PC-9 (cell line): ENCODE data around the gene LRP1B. TPM values are rescaled to one million over a fixed set of nuclear protein-coding genes. Genes with fewer than 3 reads are reported as not detected.

ENCODE experiments used
- BruUV-seq: library from RNA; stranded (reverse); fragments of 400-500 nt; replicated peaks from 2 replicates; lab custom pipeline; 2021; lab: Mats Ljungman, UMichigan
- CTCF ChIA-PET: fragments of 300-600 bp; sonication (Branson Sonifier 250); formaldehyde crosslinking; loops from one replicate; lab custom pipeline; 2022; ENCODE audit warnings: antibody characterized with exemption; lab: Charles Lee
- POLR2A ChIA-PET: fragments of 300-600 bp; sonication (Branson Sonifier 250); formaldehyde crosslinking; loops from one replicate; lab custom pipeline; 2022; ENCODE audit warnings: antibody characterized with exemption; ENCODE audit not compliant: unreplicated experiment; lab: Charles Lee
- DNase-seq, 2 experiments: peaks; one replicate each; pipeline versions ENCODE4 v3.0.0 to v3.0.0-alpha.2; 2015 to 2022; ENCODE audit warnings: mixed read lengths in 1 of 2
- H2AFZ ChIP-seq: fragments of 200-600 bp; sonication (generic); 2 replicates; pipeline ENCODE4 v1.8.1; 2017; ENCODE audit warnings: antibody characterized with exemption
- H3F3A ChIP-seq: fragments of 200-600 bp; sonication (generic); 2 replicates; pipeline ENCODE4 v1.8.1; 2017; ENCODE audit warnings: antibody characterized with exemption, mild to moderate bottlenecking, low read depth; ENCODE audit not compliant: insufficient read depth
- H3K27ac ChIP-seq: fragments of 200-600 bp; sonication (generic); 2 replicates; pipeline ENCODE4 v1.6.1; 2016; ENCODE audit warnings: mixed run types
- H3K27me3 ChIP-seq: fragments of 200-600 bp; sonication (generic); 2 replicates; pipeline ENCODE4 v1.6.1; 2016; ENCODE audit warnings: low read depth, mixed run types; ENCODE audit not compliant: insufficient read depth
- H3K36me3 ChIP-seq: fragments of 200-600 bp; sonication (generic); 2 replicates; pipeline ENCODE4 v1.6.1; 2016; ENCODE audit warnings: low read depth, mixed run types
- H3K4me1 ChIP-seq: fragments of 200-600 bp; sonication (generic); replicated peaks from 2 replicates; pipeline ENCODE4 v1.6.1; 2016; ENCODE audit warnings: mixed run types; ENCODE audit not compliant: insufficient read depth
- H3K4me2 ChIP-seq: fragments of 200-600 bp; sonication (generic); 2 replicates; pipeline ENCODE4 v1.6.1; 2017; ENCODE audit warnings: mixed run types
- H3K4me3 ChIP-seq: fragments of 200-600 bp; sonication (generic); 2 replicates; pipeline ENCODE4 v1.6.1; 2016; ENCODE audit warnings: mixed run types
- H3K79me2 ChIP-seq: fragments of 200-600 bp; sonication (generic); 2 replicates; pipeline ENCODE4 v1.6.1; 2017; ENCODE audit warnings: low read depth, mixed run types
- H3K9me2 ChIP-seq: fragments of 200-600 bp; sonication (generic); 2 replicates; pipeline ENCODE4 v1.8.1; 2017; ENCODE audit warnings: mild to moderate bottlenecking; ENCODE audit not compliant: insufficient read depth
- H3K9me3 ChIP-seq: fragments of 200-600 bp; sonication (generic); 2 replicates; pipeline ENCODE4 v1.8.1; 2016; ENCODE audit warnings: low read depth; ENCODE audit not compliant: insufficient read depth
- H4K20me1 ChIP-seq: fragments of 200-600 bp; sonication (generic); 2 replicates; pipeline ENCODE4 v1.8.1; 2017; ENCODE audit not compliant: insufficient read depth
- CTCF ChIP-seq: fragments of 200-600 bp; sonication (generic); conservative IDR thresholded peaks from 2 replicates; pipeline ENCODE4 v1.6.1; 2017; ENCODE audit warnings: mixed run types, antibody characterized with exemption, mild to moderate bottlenecking, moderate library complexity
- EZH2 ChIP-seq: fragments of 200-600 bp; sonication (generic); IDR thresholded peaks from 2 replicates; pipeline ENCODE4 v1.8.0; 2017; ENCODE audit warnings: antibody characterized with exemption, low read depth
- intact Hi-C: fragments of 100-400 bp; cut with micrococcal nuclease; formaldehyde crosslinking; loops from one replicate; pipeline ENCODE4 v1.10.0; 2022; ENCODE audit not compliant: unreplicated experiment
- total RNA-seq: library from RNA; stranded (reverse); gene quantifications from 2 replicates; pipeline ENCODE4 v1.2.3, GENCODE V29; 2021

LRP1B gene
- total RNA-seq, 1 experiment from 2014 or later = 1.7 TPM

- Histone ChIP-seq H3K79me2 (no peaks in the 10 kb centered on the region), H3K9me3 (no peaks in the 10 kb centered on the region), H3K4me2 (no peak overlapping the region), H3K4me3 (no peak overlapping the region), H3K4me1 (no peaks in the 10 kb centered on the region), H3K27ac (no peak overlapping the region), H2AFZ (no peak overlapping the region), H3F3A (no peaks in the 10 kb centered on the region), H3K9me2 (no peaks in the 10 kb centered on the region), H3K36me3 (no peaks in the 10 kb centered on the region), H4K20me1 (no peaks in the 10 kb centered on the region), H3K27me3 (no peaks in the 10 kb centered on the region)
- CTCF ChIA-PET = no interaction called here
- POLR2A ChIA-PET = no interaction called here
- intact Hi-C loops = no loop called here
- no peak for TF ChIP-seq CTCF
- TF ChIP-seq EZH2 = no peak
- DNase-seq = no peak
- BruUV-seq = no TSS peak
Measured at GRCh38 chr2:141035846-141036420, 1094.9 kb downstream of the LRP1B start.

DNA sequence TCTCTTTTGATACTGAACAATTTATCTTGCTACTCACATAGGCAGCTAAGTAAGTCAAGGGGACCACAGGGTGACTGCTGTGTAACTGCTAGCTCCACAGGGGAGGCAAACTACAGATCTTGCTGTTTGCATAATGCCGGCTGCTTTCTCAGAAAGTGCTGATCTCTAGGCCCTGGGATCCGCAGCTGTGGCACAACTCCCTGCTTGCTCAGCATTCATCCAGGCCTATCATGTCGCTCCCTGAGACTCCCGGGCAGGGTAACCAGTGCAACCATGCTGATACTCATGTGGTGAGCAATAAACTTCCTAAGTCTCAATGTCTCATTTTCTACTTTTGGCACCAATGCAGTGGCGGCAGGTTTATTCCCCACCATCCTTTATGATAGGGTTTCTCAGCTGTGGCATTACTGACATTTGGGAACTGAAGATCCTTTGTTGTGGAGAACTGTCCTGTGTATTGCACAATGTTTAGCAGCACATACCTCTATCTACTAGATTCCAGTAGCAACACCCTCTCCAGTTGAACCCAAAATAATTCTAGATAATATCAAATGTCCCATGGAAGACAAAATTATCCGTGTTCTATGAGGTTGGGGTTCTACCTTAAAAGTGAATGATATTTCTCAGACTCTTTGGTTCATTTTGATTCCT, 1101.3 kb downstream of the LRP1B start:
- Histone ChIP-seq H3K9me3 (no peaks in the 10 kb centered on the region), H3K27ac (no peak overlapping the region), H3K27me3 (no peaks in the 10 kb centered on the region), H3K79me2 (no peaks in the 10 kb centered on the region), H3K4me2 (no peak overlapping the region), H4K20me1 (no peaks in the 10 kb centered on the region), H3K36me3 (no peaks in the 10 kb centered on the region), H3F3A (no peaks in the 10 kb centered on the region), H2AFZ (no peak overlapping the region), H3K4me3 (no peak overlapping the region), H3K4me1 (no peaks in the 10 kb centered on the region), H3K9me2 (no peaks in the 10 kb centered on the region)
- CTCF ChIA-PET = no interaction called here
- intact Hi-C loops = no loop called here
- no TSS peak for BruUV-seq
- TF ChIP-seq EZH2 (no peak), CTCF (no peak)
- DNase-seq = no peak
- POLR2A ChIA-PET = no interaction called here

- Histone ChIP-seq H2AFZ (no peak overlapping the region), H4K20me1 (no peaks in the 10 kb centered on the region), H3K27ac (no peak overlapping the region), H3K4me2 (no peak overlapping the region), H3K36me3 (no peaks in the 10 kb centered on the region), H3K4me1 (no peaks in the 10 kb centered on the region), H3F3A (no peaks in the 10 kb centered on the region), H3K4me3 (no peak overlapping the region), H3K27me3 (no peaks in the 10 kb centered on the region), H3K9me2 (no peaks in the 10 kb centered on the region), H3K79me2 (no peaks in the 10 kb centered on the region), H3K9me3 (no peaks in the 10 kb centered on the region)
- intact Hi-C loops = no loop called here
- ChIA-PET CTCF (no interaction called here), POLR2A (no interaction called here)
- no peak for TF ChIP-seq EZH2
- no TSS peak for BruUV-seq
- DNase-seq = no peak
Measured at GRCh38 chr2:141027221-141027620, 1103.6 kb downstream of the LRP1B start.
